HG03469 (cell line): ENCODE measurements around the gene ZMYND8.
"Not testable (repeated sequence)": the region's sequence is repeated elsewhere in the genome, so short reads cannot be mapped to it uniquely, and the experiment has no call there.

Source experiments
- ATAC-seq: cut with Tn5 transposase; IDR thresholded peaks from one replicate; pipeline ENCODE4 v1.9.1; 2021; ENCODE audit warnings: mild to moderate bottlenecking, moderate library complexity, moderate number of reproducible peaks; ENCODE audit not compliant: unreplicated experiment

Gene ZMYND8

DNA sequence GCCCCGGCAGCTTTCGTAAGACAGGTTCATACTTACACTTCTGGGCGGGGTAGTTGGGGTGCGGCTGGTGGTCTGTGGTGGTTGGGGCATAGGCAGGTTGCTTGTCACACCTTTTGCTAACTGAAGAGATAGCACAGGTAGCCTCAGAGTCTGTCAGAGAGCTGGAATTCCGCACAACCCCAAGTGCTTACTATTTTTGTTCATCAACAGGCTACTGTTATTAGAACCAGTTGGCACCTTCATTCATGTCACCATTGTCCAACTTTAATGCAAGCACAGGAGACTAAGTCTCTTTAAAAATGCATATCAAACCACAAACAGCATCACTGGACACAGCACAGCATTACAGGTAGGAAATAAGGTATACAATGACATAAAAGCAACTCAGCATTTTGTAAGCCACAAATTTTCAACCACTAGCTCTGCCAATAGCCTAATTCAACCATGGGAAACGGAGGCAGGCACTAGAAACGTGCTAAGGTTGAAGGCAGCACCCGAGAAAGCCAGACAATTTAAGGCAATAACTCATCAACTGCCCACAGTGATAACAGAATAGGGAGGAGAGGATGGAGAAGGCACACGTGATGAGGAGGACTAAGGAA, 143.8 kb downstream of the ZMYND8 start:
- no peak for ATAC-seq

GRCh38 chr20:47211036-47211435, 145.5 kb downstream of the ZMYND8 start:
- ATAC-seq: no peak

- ATAC-seq: no peak
Measured at GRCh38 chr20:47210470-47210869, 146.0 kb downstream of the ZMYND8 start.

GRCh38 chr20:47209982-47210381, 146.5 kb downstream of the ZMYND8 start:
- ATAC-seq: no peak

DNA sequence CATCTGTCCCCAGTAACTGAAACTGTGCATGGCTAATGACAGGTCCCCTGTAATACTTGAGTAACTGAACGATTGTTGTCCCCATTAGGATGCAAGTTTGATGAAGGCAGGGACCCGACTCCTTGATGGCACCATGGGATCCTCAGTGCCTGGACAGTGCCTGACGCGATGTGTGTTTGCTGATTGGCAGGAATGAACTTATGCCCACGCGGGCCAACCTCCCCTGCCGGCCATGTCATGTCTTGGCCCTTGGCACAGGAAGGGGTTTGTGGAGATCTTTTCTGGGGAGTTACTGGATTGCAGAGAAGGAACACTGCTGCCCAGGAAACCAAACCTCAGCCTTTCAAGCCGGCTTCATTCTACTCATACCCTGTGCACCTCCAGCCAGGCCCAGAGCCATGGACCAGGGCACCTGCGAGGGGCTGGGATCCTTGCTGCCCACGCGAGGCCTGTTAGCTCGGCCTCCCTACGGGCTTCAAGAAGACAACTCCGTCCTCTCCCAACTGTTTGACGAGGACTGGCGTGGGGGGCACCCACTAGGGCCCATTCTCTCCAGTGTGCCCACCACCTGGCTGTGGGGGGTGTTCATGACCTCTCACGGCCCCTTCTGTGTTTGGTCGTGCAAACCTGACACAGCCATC, 147.8 kb downstream of the ZMYND8 start:
- no peak for ATAC-seq

DNA sequence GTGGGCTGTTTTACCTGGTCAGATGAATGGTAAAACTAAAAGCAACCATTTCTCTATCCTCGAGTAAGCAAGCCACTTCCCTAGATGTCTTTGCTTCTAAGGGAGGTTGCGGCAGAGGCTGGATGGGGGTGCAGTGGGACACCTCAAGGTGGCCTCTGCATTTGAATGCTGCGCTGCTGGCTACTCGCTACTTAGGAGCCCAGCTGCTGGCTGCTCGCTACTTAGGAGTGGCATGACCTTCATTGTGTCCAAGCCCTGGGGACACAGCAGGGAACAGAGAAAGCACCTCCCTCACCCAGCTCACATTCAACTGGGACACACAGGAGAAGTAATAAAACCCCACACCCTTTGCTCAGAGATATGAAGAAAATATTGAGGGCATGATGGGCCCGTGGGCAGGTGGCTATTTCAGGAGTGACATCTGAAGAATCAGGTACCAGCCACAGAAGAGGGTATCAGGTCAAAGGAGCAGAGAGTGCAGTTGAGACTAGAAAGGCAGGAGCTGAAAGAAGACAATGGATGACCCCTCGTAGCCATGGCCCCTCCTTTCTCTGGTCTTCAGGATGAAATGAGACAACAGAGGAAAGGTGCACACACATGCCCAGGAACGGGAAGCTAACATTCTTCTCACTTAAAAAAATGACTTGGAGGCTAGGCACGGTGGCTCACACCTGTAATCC, 149.4 kb downstream of the ZMYND8 start:
- ATAC-seq: no peak

- ATAC-seq: not testable (repeated sequence)
Measured at GRCh38 chr20:47206552-47206951, 149.9 kb downstream of the ZMYND8 start.

DNA sequence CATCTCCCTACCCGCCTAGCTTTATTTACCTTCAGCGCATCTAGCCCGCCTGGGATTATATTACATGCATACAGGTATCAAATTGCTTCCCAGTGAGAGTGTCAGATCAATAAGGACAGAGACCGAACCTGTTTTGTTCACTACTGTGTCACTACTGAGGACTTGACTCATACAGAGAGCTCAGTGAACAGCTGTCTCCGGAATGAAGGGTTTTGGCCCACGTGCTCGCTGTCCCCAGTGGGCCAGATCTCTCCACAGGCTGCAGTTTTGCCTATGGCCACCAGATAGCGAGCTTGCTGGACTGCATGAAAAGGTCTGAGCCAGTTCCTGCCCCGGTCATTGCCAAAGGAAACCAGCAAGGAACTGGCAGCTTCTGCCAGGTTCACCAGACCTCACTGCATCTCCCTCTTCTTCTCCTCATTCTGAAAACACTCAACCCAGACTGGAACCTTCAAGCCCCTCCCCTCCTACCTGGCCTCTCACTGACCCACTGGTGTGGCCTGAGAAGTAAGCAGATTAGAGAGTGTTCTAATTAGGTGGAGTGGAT, 150.8 kb downstream of the ZMYND8 start:
- no peak for ATAC-seq

GRCh38 chr20:47204850-47205122, 151.7 kb downstream of the ZMYND8 start:
- not testable (repeated sequence) for ATAC-seq

DNA sequence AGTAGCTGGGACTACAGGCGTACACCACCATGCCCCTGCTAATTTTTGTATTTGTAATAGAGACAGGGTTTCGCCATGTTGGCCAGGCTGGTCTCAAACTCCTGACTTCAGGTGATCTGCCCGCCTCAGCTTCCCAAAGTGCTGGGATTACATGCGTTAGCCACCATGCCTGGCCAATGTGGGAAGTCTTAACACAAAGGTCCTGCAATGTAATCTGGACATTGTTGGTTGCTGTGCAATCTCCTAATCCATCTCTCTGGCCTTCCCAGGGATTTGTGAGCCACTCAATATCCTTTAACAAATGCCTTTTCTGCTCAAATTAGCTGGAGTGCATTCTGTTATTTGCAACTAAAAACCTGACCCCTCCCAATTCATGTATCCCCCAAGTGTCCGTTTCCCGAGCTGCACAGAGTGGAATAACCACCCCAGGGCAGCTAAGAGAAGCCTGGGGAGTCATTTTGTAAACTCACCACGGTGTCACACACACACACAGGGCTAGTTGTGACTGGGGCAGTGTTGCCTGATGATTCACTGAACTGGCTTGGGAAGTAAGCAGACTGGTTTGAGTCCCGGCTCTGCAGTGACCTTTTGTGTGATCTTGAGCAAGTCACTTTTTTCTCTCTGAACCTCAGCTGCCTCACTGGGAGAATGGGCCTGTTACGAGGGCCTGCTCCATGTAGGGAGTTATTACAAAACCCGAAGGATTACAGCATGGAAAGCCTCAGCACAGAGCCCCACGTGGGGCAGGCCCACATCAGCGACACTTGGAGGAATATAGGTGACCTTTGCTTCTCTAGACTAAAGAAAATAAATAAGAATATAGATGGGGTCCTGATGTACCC, 152.3 kb downstream of the ZMYND8 start:
- no peak for ATAC-seq

DNA sequence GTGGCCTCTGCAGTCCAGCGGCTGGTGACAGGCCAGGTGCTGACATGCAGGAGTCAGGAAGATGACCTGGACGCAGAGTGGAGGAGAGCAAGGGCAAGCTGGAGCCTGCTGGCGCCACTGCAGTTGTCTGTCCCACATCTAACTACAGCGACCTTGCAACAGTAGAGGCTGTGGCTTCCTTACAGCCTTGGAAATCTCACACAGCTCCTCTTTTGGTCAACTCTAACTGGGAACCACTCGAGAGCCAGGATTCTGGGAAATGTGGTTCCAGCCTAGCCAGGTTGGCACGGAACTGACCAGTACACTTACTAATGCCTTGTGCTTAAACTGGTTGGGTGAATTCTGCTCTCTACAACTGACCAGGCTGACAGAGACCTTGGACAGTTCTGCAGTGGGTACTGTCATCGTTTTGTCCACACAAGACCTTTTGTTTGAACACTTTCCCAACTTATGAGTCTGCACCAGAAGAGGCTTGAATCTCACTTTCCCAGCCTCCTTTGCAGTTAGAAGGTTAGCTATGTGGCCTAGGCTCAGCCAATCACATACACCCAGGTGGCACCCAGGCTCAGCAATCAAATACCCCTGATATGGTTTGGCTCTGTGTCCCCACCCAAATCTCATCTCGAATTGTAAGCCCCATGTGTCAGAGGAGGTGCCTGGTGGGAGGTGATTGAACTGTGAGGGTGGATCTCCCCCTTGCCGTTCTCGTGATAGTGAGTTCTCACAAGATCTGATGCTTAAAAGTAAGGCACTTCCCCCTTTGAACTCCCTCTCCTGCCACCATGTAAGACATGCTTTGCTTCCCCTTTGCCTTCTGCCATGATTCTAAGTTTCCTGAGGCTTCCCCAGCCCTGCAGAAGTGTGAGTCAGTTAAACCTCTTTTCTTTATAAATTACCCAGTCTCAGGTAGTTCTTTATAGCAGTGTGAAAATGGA, 153.5 kb downstream of the ZMYND8 start:
- ATAC-seq: no peak

- no peak for ATAC-seq
Measured at GRCh38 chr20:47201074-47201730, 155.3 kb downstream of the ZMYND8 start.

GRCh38 chr20:47198996-47199552, 157.4 kb downstream of the ZMYND8 start:
- no peak for ATAC-seq

DNA sequence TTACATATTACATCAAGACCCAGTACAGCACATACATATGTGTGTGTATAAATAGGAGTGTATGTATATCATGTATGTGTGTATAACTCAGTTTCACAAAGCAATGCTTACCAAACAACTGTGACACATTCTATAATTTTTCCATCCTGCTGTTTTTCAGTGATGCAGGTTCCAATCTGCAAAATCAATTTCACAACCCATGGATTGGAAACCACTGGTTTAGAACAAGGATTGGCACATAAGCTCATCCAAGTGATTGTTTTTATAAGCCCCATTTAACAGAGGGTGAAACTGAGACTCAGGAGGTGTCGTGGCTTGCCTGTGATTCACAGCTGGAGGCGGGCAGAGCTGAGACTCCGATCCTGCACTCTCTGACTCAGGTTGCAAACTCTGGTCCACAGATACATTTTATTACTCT, 158.2 kb downstream of the ZMYND8 start:
- ATAC-seq: no peak

DNA sequence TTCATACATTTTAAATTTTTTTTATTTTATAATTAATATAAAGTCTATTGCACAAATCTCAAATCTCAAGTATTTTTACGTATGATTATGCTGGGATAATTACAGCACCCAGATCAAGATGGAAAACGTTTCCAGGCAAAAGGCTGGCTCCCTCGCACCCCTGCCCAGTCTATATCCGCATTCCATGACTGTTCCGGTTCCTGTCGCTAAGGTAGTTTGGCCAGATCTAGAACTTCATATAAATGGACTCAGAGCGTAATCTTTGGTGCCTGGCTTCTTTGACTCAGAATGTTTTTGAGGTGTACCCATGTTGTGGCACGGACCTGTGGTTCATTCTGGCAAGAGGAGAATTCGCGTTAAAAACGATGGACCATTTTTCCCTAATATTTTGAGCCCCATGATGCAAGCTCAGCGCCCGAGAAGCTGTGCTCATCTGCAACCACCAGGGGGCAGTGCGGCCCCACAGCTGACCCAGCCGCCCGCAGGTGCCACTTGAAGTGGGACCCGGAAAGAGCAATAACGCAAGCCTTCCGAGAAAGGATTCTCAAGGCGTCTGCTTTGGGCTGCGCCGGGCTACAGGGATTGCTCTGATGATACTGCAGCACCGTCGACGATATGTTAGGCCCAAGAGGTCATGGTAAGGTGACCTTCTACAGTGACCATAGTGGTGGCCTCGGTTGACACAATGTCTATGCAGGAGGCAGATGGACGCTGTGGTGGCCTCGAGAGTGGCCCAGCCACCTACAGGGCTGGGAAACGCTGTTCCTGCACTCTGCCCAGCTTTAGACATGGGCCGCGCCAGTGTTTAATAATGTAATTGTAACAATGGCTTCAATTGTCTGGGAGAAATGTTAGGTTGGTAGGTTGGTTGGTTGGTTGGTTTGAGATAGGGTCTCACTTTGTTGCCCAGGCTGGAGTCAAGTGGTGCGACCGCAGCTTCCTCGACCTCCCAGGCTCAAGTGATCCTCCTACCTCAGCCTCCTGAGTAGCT, 160.1 kb downstream of the ZMYND8 start:
- no peak for ATAC-seq

DNA sequence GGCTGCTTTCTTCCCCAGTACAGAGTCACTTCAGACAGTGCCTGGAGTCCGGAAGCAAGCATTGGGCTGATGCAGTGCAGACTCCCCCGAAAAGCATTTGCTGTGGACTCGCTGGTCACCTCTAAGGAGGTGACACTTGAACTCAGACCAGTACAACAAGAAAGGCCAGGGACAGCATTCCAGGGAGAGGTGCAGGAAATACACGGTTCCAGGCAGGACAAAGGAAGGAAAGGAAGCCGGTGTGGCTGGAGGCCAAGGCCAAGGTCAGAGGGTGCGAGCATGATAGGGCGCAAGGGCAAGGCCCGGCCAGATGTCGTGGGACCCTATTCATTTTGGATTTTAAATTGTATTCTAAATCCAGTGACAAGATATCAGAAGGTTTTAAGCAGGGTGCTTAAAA, 160.9 kb downstream of the ZMYND8 start:
- ATAC-seq: no peak

DNA sequence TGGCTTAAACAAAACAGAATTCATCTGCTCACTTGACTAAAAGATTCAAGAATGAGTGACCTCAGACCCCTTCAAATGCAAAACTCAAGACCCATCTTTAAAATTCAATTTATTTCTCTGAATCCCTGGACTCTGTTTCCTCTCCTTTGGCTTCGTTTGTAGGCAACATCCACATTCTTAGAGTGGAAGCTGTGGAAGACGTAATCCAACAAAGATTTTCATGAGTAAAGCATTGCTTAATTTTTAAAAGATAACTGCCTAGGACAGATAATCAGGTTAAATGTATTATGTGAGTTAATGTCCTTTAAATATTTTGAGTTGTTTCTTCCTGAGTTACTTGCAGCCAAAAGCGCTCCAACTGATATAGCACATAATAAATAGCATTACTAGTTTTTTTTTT, 164.5 kb downstream of the ZMYND8 start:
- no peak for ATAC-seq

- no peak for ATAC-seq
Measured at GRCh38 chr20:47191074-47191673, 165.3 kb downstream of the ZMYND8 start.
